Mesenchymal stem cell (in vitro differentiated cells and primary cell): ENCODE measurements around the gene PIGBOS1.
"Not testable (repeated sequence)": the region's sequence is repeated elsewhere in the genome, so short reads cannot be mapped to it uniquely, and the experiment has no call there.

Source experiments
- DNase-seq: peaks from one replicate; pipeline ENCODE4 v3.0.0-alpha.2; 2013
- H2AFZ ChIP-seq: one replicate; pipeline ENCODE4 v1.6.1; 2013; ENCODE audit warnings: low read depth, mild to moderate bottlenecking, control low read depth, inconsistent platforms, low read length, moderate library complexity
- H2AK5ac ChIP-seq: 2 replicates; pipeline ENCODE4 v1.6.1; 2013; ENCODE audit warnings: low read length, moderate library complexity, mild to moderate bottlenecking, inconsistent platforms; ENCODE audit not compliant: severe bottlenecking
- H2BK120ac ChIP-seq: one replicate; pipeline ENCODE4 v1.6.1; 2013; ENCODE audit warnings: low read depth, mild to moderate bottlenecking, inconsistent platforms, low read length, moderate library complexity
- H2BK12ac ChIP-seq, 2 experiments: one replicate each; pipeline ENCODE4 v1.6.1; 2013; ENCODE audit warnings: inconsistent platforms in 2 of 2, low read length in 2 of 2, mild to moderate bottlenecking in 2 of 2, moderate library complexity in 2 of 2, control low read depth in 1 of 2
- H2BK15ac ChIP-seq: one replicate; pipeline ENCODE4 v1.6.1; 2013; ENCODE audit warnings: mild to moderate bottlenecking, low read depth, inconsistent platforms; ENCODE audit not compliant: poor library complexity, severe bottlenecking
- H2BK5ac ChIP-seq: 2 replicates; pipeline ENCODE4 v1.6.1; 2013; ENCODE audit warnings: low read depth, mild to moderate bottlenecking, low read length, control low read depth, inconsistent platforms; ENCODE audit not compliant: poor library complexity, severe bottlenecking
- H3K14ac ChIP-seq, 2 experiments: one replicate each; pipeline ENCODE4 v1.6.1; 2013; ENCODE audit warnings: inconsistent platforms in 2 of 2, low read length in 2 of 2, control low read depth in 1 of 2, mild to moderate bottlenecking in 1 of 2, moderate library complexity in 1 of 2
- H3K18ac ChIP-seq, 2 experiments: one replicate each; pipeline ENCODE4 v1.6.1; 2013; ENCODE audit warnings: inconsistent platforms in 2 of 2, low read length in 2 of 2, control low read depth in 1 of 2, low read depth in 1 of 2, mild to moderate bottlenecking in 1 of 2
- H3K23ac ChIP-seq, 2 experiments: one replicate each; pipeline ENCODE4 v1.6.1; 2013; ENCODE audit warnings: inconsistent platforms in 2 of 2, low read length in 2 of 2, mild to moderate bottlenecking in 2 of 2, moderate library complexity in 2 of 2, control low read depth in 1 of 2
- H3K27ac ChIP-seq: 2 replicates; pipeline ENCODE4 v1.5.1; 2013; ENCODE audit warnings: mild to moderate bottlenecking, moderate library complexity, low read length, control low read depth, inconsistent platforms; ENCODE audit not compliant: poor library complexity, severe bottlenecking
- H3K27me3 ChIP-seq, 2 experiments: 2 replicates each; pipeline versions ENCODE4 v1.6.1 to v1.7.0; 2013; ENCODE audit warnings: low read length in 2 of 2, mild to moderate bottlenecking in 2 of 2, moderate library complexity in 2 of 2, control low read depth in 1 of 2, inconsistent platforms in 1 of 2; ENCODE audit not compliant: control insufficient read depth in 1 of 2, insufficient read depth in 1 of 2
- H3K36me3 ChIP-seq, 2 experiments: 2 replicates each; pipeline versions ENCODE4 v1.6.1 to v1.7.0; 2013; ENCODE audit warnings: low read length in 2 of 2, control low read depth in 1 of 2, inconsistent platforms in 1 of 2, low read depth in 1 of 2, mild to moderate bottlenecking in 1 of 2; ENCODE audit not compliant: insufficient read depth in 2 of 2, control insufficient read depth in 1 of 2
- H3K4ac ChIP-seq, 2 experiments: one replicate each; pipeline ENCODE4 v1.6.1; 2013; ENCODE audit warnings: inconsistent platforms in 2 of 2, low read length in 2 of 2, mild to moderate bottlenecking in 2 of 2, moderate library complexity in 2 of 2, control low read depth in 1 of 2, low read depth in 1 of 2
- H3K4me1 ChIP-seq: 2 replicates; pipeline ENCODE4 v1.6.1; 2013; ENCODE audit warnings: low read depth, low read length, control low read depth; ENCODE audit not compliant: control insufficient read depth, insufficient read depth
- H3K4me2 ChIP-seq: 2 replicates; pipeline ENCODE4 v1.6.1; 2013; ENCODE audit warnings: low read length, mild to moderate bottlenecking, inconsistent platforms; ENCODE audit not compliant: poor library complexity, severe bottlenecking
- H3K4me3 ChIP-seq, 2 experiments: 2 replicates each; pipeline versions ENCODE4 v1.5.1 to v1.7.0; 2013; ENCODE audit warnings: low read length in 2 of 2, mild to moderate bottlenecking in 2 of 2, control low read depth in 1 of 2, low read depth in 1 of 2; ENCODE audit not compliant: insufficient read depth in 1 of 2
- H3K79me1 ChIP-seq: replicated peaks from 2 replicates; pipeline ENCODE4 v1.6.1; 2013; ENCODE audit warnings: mild to moderate bottlenecking, control low read depth, low read length, inconsistent platforms; ENCODE audit not compliant: poor library complexity, severe bottlenecking
- H3K9ac ChIP-seq: 2 replicates; pipeline ENCODE4 v1.7.0; 2013; ENCODE audit warnings: mild to moderate bottlenecking, low read length, moderate library complexity
- H3K9me3 ChIP-seq: 2 replicates; pipeline ENCODE4 v1.7.0; 2013; ENCODE audit warnings: mild to moderate bottlenecking, low read length; ENCODE audit not compliant: control insufficient read depth
- H4K8ac ChIP-seq: one replicate; pipeline ENCODE4 v1.6.1; 2013; ENCODE audit warnings: inconsistent platforms, mild to moderate bottlenecking, low read length, moderate library complexity
- H4K91ac ChIP-seq: one replicate; pipeline ENCODE4 v1.6.1; 2013; ENCODE audit warnings: mild to moderate bottlenecking, low read length, inconsistent platforms
- WGBS: methylation state at CpG from one replicate; pipeline ENCODE4 v1.1.7; 2013; ENCODE audit warnings: mixed read lengths; 5-methylcytosine and 5-hydroxymethylcytosine counted together

The PIGBOS1 gene

DNA sequence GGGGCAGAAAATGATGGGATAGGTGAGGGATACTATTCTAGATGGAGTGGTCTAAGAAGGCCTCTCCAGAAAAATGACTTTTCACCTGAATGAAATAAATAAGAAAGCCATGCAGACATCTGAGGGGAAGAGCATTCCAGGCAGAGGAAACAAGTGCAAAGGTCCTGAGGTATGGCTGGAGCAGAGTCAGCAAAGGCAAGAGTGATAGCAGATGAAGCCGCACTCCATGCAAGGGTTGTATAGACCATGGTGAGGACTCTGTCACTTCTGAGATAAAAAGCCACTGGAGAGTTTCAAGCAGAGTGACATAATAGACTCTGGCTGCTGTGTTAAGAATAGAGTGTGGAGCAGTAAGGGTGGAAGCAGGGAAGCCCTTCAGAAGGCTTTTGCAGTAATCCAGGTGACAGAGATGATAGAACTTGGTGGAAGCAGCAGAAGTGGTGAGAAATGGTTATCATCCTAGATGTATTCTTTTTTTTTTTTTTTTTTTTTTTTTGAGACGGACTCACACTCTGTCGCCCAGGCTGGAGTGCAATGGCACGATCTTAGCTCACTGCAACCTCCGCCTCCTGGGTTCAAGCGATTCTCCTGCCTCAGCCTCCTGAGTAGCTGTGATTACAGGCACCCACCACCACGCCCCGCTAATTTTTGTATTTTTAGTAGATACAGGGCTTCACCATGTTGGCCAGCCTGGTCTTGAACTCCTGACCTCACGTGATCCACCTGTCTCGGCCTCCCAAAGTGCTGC, 32.3 kb downstream of the PIGBOS1 start:
- H3K4me1 ChIP-seq, H2AFZ ChIP-seq, H2BK120ac ChIP-seq, H2BK12ac ChIP-seq, H3K14ac ChIP-seq, H3K27ac ChIP-seq, H3K23ac ChIP-seq, H3K36me3 ChIP-seq, H3K9me3 ChIP-seq, H3K27me3 ChIP-seq, H3K4me3 ChIP-seq, H4K8ac ChIP-seq, H3K4me2 ChIP-seq, H4K91ac ChIP-seq, H3K4ac ChIP-seq, H2BK5ac ChIP-seq, DNase-seq, H3K18ac ChIP-seq, H2AK5ac ChIP-seq, H3K9ac ChIP-seq, H2BK15ac ChIP-seq: not testable (repeated sequence)
- WGBS = 95% methylated on average over 10 of the region's 10 CpGs
- peaks cover 19% of the 10 kb centered on the region for H3K79me1 ChIP-seq

DNA sequence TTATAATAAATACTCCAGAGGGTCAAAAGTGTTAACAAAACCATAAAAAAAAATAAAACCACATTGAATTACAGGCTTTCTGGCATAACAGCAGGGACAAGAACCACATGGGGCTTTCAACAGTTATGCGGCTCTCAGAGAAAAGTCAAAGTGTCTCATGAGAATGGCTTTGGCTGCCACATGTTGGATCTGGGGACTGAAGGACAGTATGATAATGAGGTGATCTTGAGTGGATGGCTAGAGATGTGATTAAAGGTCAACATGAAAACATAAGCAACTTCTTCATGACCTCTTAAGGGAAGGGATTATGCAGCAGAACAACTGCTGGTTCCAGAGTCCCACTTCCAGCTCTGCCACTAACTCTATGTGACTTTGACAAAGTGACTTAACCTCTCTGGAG, 34.5 kb downstream of the PIGBOS1 start:
- H2BK12ac ChIP-seq = no peak overlapping the region
- no peaks in the 10 kb centered on the region for H3K27me3 ChIP-seq
- H4K91ac ChIP-seq = no peak overlapping the region
- WGBS = 91% methylated on average over 1 of the region's 1 CpG
- peaks cover 16% of the 10 kb centered on the region for H3K79me1 ChIP-seq
- peaks cover 3% of the 10 kb centered on the region for H3K4me1 ChIP-seq
- no peak overlapping the region for H3K23ac ChIP-seq
- H2AK5ac ChIP-seq = no peak overlapping the region
- no peak overlapping the region for H3K14ac ChIP-seq
- no peak overlapping the region for H3K4ac ChIP-seq
- no peak overlapping the region for H3K9ac ChIP-seq
- no peak overlapping the region for H2BK120ac ChIP-seq
- H2BK5ac ChIP-seq = no peak overlapping the region
- no peak overlapping the region for H2AFZ ChIP-seq
- no peak overlapping the region for H3K4me2 ChIP-seq
- H3K4me3 ChIP-seq = no peak overlapping the region
- H3K9me3 ChIP-seq = no peaks in the 10 kb centered on the region
- H3K27ac ChIP-seq = no peak overlapping the region
- no peak for DNase-seq
- peak overlapping the region in 1 of 2 experiments; percentile 63 for H3K18ac ChIP-seq
- peaks cover 0 to 7% of the 10 kb centered on the region in 2 experiments for H3K36me3 ChIP-seq
- no peak overlapping the region for H2BK15ac ChIP-seq
- H4K8ac ChIP-seq = no peak overlapping the region

DNA sequence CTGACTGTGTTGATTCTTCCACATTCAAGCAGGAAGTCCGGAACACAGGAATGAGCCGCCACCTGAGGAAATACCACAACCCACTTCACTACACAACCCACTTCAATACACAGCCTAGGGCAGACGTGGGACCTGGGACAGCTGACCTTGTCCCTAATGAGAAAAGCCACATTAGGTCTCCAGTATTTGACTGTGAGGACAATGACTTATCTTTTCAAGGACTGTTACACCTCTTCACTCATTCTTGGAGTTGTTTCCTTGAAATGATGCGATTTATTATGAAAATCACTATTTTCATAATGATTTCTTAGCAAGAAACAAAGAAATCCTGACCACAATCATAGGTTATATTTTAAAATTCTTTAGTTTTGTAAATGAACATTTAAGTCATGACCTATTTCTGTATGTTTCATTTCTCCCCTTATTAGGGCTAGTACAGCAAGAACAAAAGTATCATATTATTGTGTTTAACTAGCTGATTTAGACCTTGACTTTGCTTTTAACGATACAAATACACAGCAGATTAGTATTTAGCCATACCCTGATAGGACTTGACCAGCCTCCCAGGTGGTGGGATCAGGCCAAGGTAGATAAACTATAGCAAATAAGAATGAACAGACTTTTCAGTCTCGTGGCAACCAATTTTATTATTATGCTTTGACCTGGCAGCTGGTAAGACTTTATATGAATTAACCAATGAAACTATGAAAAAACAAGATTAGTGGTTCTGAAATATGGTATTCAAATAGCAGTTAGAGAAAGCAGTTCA, 35.4 kb downstream of the PIGBOS1 start:
- peaks cover 3% of the 10 kb centered on the region for H3K4me1 ChIP-seq
- peaks cover 19% of the 10 kb centered on the region for H3K79me1 ChIP-seq
- H2BK12ac ChIP-seq = peak overlapping the region in 1 of 2 experiments; percentile 59
- H3K27me3 ChIP-seq = no peaks in the 10 kb centered on the region
- H2AFZ ChIP-seq = no peak overlapping the region
- H3K27ac ChIP-seq = no peak overlapping the region
- no peak overlapping the region for H3K23ac ChIP-seq
- H4K91ac ChIP-seq = no peak overlapping the region
- H2BK120ac ChIP-seq = no peak overlapping the region
- DNase-seq = no peak
- no peak overlapping the region for H2AK5ac ChIP-seq
- no peak overlapping the region for H4K8ac ChIP-seq
- no peak overlapping the region for H3K4me3 ChIP-seq
- WGBS = 93% methylated on average over 3 of the region's 6 CpGs
- H3K36me3 ChIP-seq = peaks cover 0 to 7% of the 10 kb centered on the region in 2 experiments
- H3K9me3 ChIP-seq = no peaks in the 10 kb centered on the region
- no peak overlapping the region for H3K14ac ChIP-seq
- H3K4ac ChIP-seq = peak overlapping the region in 1 of 2 experiments; percentile 79
- no peak overlapping the region for H3K4me2 ChIP-seq
- H2BK5ac ChIP-seq = no peak overlapping the region
- peak overlapping the region in 1 of 2 experiments; percentile 37 for H3K18ac ChIP-seq
- H3K9ac ChIP-seq = no peak overlapping the region
- no peak overlapping the region for H2BK15ac ChIP-seq

DNA sequence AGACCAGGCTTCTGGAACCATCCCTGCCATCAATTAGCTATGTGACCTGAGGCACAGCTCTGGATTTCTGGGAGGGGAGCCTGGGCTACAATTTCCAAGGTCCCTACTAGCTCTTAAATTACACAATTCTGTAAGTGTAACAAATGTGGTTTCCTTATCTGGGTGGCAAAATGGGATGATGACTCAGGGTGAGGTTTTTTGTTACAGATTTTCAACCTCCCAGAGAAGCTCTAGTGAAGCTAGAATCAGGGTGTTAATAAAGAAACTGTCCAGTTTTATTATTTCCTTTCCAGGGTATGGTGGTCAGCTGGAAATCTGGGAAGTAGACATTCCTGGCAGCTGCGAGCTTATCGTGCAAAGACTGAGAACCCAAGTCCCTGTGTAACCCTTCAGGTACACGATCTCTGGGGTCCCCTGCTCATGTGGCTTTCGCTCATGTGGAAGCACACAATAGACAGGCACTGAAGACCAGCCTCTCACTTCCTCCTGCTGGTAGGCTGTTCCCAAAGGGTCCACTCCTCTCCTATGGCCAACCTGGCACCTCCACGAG, 36.6 kb downstream of the PIGBOS1 start:
- peak overlapping the region in 1 of 2 experiments; percentile 9 for H3K4me3 ChIP-seq
- peak overlapping the region; percentile 28 for H3K27ac ChIP-seq
- H2AFZ ChIP-seq = no peak overlapping the region
- no peaks in the 10 kb centered on the region for H3K9me3 ChIP-seq
- no peak overlapping the region for H3K4me2 ChIP-seq
- H3K4ac ChIP-seq = peak overlapping the region; percentile 66 to 77
- H4K91ac ChIP-seq = peak overlapping the region; percentile 96
- H3K9ac ChIP-seq = peak overlapping the region; percentile 20
- no peak overlapping the region for H3K23ac ChIP-seq
- no peaks in the 10 kb centered on the region for H3K27me3 ChIP-seq
- peak overlapping the region; percentile 21 for H2BK15ac ChIP-seq
- peak; percentile 91 for DNase-seq
- H2BK5ac ChIP-seq = no peak overlapping the region
- H2BK12ac ChIP-seq = peak overlapping the region; percentile 81 to 98
- peaks cover 3% of the 10 kb centered on the region for H3K4me1 ChIP-seq
- peak overlapping the region; percentile 33 for H4K8ac ChIP-seq
- peak overlapping the region in 1 of 2 experiments; percentile 76 for H3K14ac ChIP-seq
- peaks cover 20% of the 10 kb centered on the region for H3K79me1 ChIP-seq
- H2BK120ac ChIP-seq = no peak overlapping the region
- H3K36me3 ChIP-seq = peaks cover 0 to 7% of the 10 kb centered on the region in 2 experiments
- H2AK5ac ChIP-seq = peak overlapping the region; percentile 67
- 45% methylated on average over 5 of the region's 5 CpGs for WGBS
- H3K18ac ChIP-seq = peak overlapping the region; percentile 56 to 92
